Right lobe of liver (tissue), 4 donors: ENCODE data around the gene NANS.

Experiments
- POLR2A ChIP-seq: fragments of 450-650 bp; IDR thresholded peaks from one replicate; pipeline ENCODE4 v1.6.1; 2017; ENCODE audit warnings: antibody characterized with exemption, mild to moderate bottlenecking
- TF ChIP-seq, protein P1 (sequence below), 4 donors: fragments of 200-600 bp in 3 of 4; fragments of 450-650 bp in 1 of 4; IDR thresholded peaks; one replicate each; pipeline versions ENCODE4 v1.5.1 to v1.8.0; 2016 to 2022; ENCODE audit warnings: antibody characterized with exemption in 4 of 4, mild to moderate bottlenecking in 2 of 4
- donor health status: DM: no; HTN: no; CAD: no.
- donor health status: DM: no; HTN: no; CAD: no.
- donor health status: DM: no; HTN: yes; CAD: no.

DNA sequence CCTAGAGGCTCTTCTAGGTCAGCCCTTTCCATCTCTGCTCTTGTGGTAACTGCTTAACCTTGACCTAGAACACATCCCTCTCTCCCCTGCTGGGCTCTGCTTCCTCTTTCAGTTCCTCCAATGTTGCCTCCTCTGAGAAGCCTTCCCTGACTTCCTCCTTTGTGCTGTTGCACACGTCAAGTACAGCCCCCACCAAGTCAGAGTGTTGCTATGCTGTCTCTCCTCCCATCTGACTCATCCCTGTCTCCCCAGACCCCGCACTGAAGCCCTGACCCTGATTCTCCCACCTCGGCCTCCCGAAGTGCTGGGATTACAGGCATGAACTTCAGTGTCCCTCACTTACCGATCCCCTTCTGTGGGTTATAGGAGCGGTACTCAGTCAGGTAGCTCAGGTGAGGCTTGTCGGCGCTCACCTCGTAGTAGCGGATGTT is 72.9 kb downstream of the NANS start:
- TF ChIP-seq, protein P1, sequence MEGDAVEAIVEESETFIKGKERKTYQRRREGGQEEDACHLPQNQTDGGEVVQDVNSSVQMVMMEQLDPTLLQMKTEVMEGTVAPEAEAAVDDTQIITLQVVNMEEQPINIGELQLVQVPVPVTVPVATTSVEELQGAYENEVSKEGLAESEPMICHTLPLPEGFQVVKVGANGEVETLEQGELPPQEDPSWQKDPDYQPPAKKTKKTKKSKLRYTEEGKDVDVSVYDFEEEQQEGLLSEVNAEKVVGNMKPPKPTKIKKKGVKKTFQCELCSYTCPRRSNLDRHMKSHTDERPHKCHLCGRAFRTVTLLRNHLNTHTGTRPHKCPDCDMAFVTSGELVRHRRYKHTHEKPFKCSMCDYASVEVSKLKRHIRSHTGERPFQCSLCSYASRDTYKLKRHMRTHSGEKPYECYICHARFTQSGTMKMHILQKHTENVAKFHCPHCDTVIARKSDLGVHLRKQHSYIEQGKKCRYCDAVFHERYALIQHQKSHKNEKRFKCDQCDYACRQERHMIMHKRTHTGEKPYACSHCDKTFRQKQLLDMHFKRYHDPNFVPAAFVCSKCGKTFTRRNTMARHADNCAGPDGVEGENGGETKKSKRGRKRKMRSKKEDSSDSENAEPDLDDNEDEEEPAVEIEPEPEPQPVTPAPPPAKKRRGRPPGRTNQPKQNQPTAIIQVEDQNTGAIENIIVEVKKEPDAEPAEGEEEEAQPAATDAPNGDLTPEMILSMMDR (IDR thresholded peaks at IDR 0.05): no peak
- no peak for TF ChIP-seq POLR2A
